AG09309 (cell line): ENCODE results near the gene GFPT2.

Source experiments
- DNase-seq: peaks from one replicate; pipeline ENCODE4 v3.0.0-alpha.2; 2010; ENCODE audit warnings: low read depth
- H3K4me3 ChIP-seq: 2 replicates; pipeline ENCODE4 v1.5.1; 2011; ENCODE audit warnings: mild to moderate bottlenecking, low read depth, low read length, moderate library complexity; ENCODE audit not compliant: control insufficient read depth
- CTCF ChIP-seq: IDR thresholded peaks from 2 replicates; pipeline ENCODE4 v1.5.1; 2011; ENCODE audit warnings: mild to moderate bottlenecking, low read depth, low read length, inconsistent platforms; ENCODE audit not compliant: insufficient read depth, control insufficient read depth; ENCODE audit errors: missing control alignments

Gene GFPT2

GRCh38 chr5:180289433-180289832, 63.7 kb downstream of the GFPT2 start:
- H3K4me3 ChIP-seq, result no peak overlapping the region
- no peak for TF ChIP-seq CTCF
- DNase-seq, result no peak

GRCh38 chr5:180287868-180288267, 65.3 kb downstream of the GFPT2 start:
- no peak overlapping the region for H3K4me3 ChIP-seq
- DNase-seq, result no peak
- TF ChIP-seq CTCF, result no peak

- no peak for DNase-seq
- no peak for TF ChIP-seq CTCF
- H3K4me3 ChIP-seq, result no peak overlapping the region
Observed at GRCh38 chr5:180287404-180287803, 65.7 kb downstream of the GFPT2 start.

- TF ChIP-seq CTCF, result no peak
- DNase-seq, result no peak
- no peak overlapping the region for H3K4me3 ChIP-seq
Observed at GRCh38 chr5:180284149-180284548, 69.0 kb downstream of the GFPT2 start.

- TF ChIP-seq CTCF, result no peak
- no peak for DNase-seq
- no peak overlapping the region for H3K4me3 ChIP-seq
Observed at GRCh38 chr5:180283026-180283615, 70.0 kb downstream of the GFPT2 start.

GRCh38 chr5:180282281-180282680, 70.9 kb downstream of the GFPT2 start:
- no peak for DNase-seq
- H3K4me3 ChIP-seq, result no peak overlapping the region
- TF ChIP-seq CTCF, result no peak

- DNase-seq, result no peak
- H3K4me3 ChIP-seq, result no peak overlapping the region
- no peak for TF ChIP-seq CTCF
Observed at GRCh38 chr5:180281706-180282105, 71.4 kb downstream of the GFPT2 start.
